AML-193 (cell line): Measurements from ENCODE around the gene REPIN1.

Experiments
- DNase-seq, 2 experiments: peaks; one replicate each; lab custom pipeline; 2025; lab: John Stamatoyannopoulos, UW

REPIN1 gene

GRCh38 chr7:150396426-150396825, 27.8 kb downstream of the REPIN1 start:
- no peak for DNase-seq

GRCh38 chr7:150396851-150397260, 28.2 kb downstream of the REPIN1 start:
- no peak for DNase-seq

- DNase-seq = no peak
Observed at GRCh38 chr7:150397346-150398107, 28.9 kb downstream of the REPIN1 start.

GRCh38 chr7:150398108-150398964, 29.7 kb downstream of the REPIN1 start:
- no peak for DNase-seq

GRCh38 chr7:150398965-150399320, 30.3 kb downstream of the REPIN1 start:
- DNase-seq = no peak

- DNase-seq = no peak
Observed at GRCh38 chr7:150399421-150400007, 30.9 kb downstream of the REPIN1 start.

GRCh38 chr7:150400008-150400787, 31.6 kb downstream of the REPIN1 start:
- no peak for DNase-seq

- no peak for DNase-seq
Observed at GRCh38 chr7:150400788-150401423, 32.3 kb downstream of the REPIN1 start.

GRCh38 chr7:150401424-150401790, 32.8 kb downstream of the REPIN1 start:
- DNase-seq = no peak

GRCh38 chr7:150401861-150402631, 33.4 kb downstream of the REPIN1 start:
- DNase-seq = no peak

- DNase-seq = no peak
Observed at GRCh38 chr7:150402671-150403321, 34.2 kb downstream of the REPIN1 start.

GRCh38 chr7:150403376-150404171, 35.0 kb downstream of the REPIN1 start:
- no peak for DNase-seq

- DNase-seq = no peak
Observed at GRCh38 chr7:150404172-150404804, 35.7 kb downstream of the REPIN1 start.

GRCh38 chr7:150404805-150405583, 36.4 kb downstream of the REPIN1 start:
- DNase-seq = peak; percentile 56 to 66

- DNase-seq = no peak
Observed at GRCh38 chr7:150405584-150406311, 37.1 kb downstream of the REPIN1 start.

- DNase-seq = no peak
Observed at GRCh38 chr7:150406312-150406566, 37.6 kb downstream of the REPIN1 start.

- DNase-seq = no peak
Observed at GRCh38 chr7:150406567-150407421, 38.2 kb downstream of the REPIN1 start.
